ENCODE data around the gene CDH23.

Gene CDH23

DNA sequence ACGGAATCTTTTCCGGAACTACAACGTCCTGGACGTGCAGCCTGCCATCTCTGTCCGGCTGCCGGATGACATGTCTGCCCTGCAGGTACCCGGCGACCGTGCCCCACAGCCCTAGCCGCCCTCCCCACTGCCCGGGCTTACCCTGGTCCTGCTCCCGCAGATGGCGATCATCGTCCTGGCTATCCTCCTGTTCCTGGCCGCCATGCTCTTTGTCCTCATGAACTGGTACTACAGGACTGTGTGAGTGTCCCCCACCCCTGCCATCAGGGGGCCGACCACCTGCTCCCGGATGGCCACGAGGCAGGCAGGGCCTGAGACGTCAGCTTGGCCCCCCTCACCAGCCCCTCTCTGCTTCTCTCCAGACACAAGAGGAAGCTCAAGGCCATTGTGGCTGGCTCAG lies 414.6 kb downstream of the CDH23 start:
- DNase-seq: no peak

- peak; percentile 91 for DNase-seq
Measured at GRCh38 chr10:71812016-71812912, 415.5 kb downstream of the CDH23 start.

- DNase-seq: no peak
Measured at GRCh38 chr10:71812913-71813590, 416.3 kb downstream of the CDH23 start.

- DNase-seq: no peak
Measured at GRCh38 chr10:71814922-71815411, 418.2 kb downstream of the CDH23 start.

DNA sequence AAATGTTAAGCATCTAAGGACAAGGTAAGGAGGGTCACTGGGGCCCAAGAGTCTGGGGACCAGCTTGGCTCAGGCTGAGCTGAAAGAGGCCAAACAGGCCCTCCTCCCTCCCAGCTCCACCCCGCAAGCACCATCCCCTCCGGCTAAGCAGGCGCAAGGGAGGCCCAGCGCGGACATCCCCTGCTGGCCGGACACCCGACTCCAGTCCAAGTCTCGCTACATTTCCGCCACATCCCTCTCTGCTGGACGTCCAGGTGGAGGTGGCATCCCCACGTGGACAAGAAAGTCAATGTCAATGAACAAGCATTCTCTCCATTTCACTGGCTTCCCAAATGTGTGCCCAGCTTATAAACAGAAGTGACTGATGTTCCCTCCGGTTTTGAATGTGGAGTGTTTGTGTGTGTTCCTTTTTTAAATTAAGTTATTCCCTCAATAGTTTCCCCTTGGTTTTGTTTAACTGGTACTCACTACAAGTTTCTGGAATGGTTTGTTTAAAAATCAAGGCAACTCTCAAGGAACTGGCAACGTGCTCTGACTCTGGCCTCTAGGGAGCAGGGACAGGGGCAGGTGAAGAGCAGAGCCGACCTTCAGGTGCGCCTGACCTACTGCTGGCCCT lies 418.9 kb downstream of the CDH23 start:
- DNase-seq: no peak

GRCh38 chr10:71816421-71816851 lies 419.7 kb downstream of the CDH23 start:
- DNase-seq: no peak

- no peak for DNase-seq
Measured at GRCh38 chr10:71816936-71817618, 420.4 kb downstream of the CDH23 start.

GRCh38 chr10:71817831-71818655 lies 421.3 kb downstream of the CDH23 start:
- DNase-seq: no peak

DNA sequence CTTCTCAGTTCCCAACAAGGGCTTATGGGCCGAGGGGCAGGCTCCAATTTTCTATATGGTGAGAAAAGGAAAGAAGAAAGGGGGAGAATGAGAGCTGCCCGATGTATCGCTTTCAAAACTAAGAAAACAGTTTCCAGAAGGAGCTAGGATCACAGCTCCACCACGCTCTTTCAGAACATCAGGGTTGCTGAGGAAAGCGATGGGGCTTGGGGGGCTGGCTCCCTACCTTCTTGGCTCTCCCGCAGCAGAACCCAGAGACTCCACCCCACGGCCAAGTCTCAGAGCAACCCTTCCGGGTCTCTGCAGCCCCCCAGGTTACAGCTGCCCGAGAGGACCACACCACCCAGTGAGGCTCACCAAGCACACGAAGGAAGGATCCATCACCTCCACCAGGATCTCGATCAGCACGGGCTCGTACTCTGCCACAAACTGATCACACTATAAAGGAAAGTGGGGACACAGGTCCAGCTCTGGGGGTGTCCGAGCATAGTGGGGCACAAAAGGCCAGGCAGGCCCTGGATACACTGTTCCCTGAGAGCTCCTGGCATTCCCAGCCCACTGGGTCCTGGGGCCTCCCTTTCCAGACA lies 422.0 kb downstream of the CDH23 start:
- no peak for DNase-seq

- DNase-seq: no peak
Measured at GRCh38 chr10:71819441-71819861, 422.7 kb downstream of the CDH23 start.

DNA sequence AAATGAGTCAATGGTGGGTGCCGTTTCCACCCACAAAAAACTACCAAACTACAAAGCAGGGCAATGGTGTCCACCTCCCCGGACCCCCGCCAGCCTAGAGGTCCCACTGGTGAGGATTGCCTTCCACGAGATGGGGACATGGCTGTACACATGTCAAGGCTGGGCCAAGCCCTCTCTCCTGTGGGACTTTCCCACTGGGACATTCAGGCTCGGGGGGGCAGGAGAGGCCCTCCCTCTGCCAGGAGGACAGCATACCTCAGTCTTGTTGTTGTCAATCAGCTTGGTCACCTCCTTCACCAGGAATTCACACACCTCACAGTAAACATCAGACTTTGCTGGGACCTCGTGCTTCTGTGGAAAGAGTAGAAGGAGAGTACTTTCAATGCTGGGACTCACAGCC lies 423.3 kb downstream of the CDH23 start:
- DNase-seq: no peak

GRCh38 chr10:71820966-71821365 lies 424.2 kb downstream of the CDH23 start:
- DNase-seq: no peak

- no peak for DNase-seq
Measured at GRCh38 chr10:71821909-71822763, 425.4 kb downstream of the CDH23 start.

DNA sequence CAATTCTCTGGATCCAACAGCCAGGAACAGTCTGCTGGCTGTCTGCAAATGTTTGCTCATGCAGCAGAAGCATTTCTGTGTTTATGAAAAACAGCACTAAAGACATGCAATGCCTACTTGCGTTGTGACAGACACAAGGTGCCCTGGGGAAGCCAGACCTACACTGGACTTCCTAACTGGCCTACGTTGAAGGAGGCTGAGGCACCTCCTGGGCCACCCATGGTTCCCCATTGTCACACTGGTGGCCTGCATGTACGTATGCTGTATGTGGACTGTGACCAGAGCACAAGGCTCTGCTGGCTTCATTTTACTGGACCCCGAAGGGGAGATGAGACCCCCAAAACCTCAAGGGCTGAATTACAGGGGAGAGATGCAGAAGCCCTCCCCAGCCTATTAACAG lies 426.6 kb downstream of the CDH23 start:
- DNase-seq: no peak

- DNase-seq: no peak
Measured at GRCh38 chr10:71824333-71824732, 427.6 kb downstream of the CDH23 start.

- DNase-seq: no peak
Measured at GRCh38 chr10:71825217-71825616, 428.5 kb downstream of the CDH23 start.

DNA sequence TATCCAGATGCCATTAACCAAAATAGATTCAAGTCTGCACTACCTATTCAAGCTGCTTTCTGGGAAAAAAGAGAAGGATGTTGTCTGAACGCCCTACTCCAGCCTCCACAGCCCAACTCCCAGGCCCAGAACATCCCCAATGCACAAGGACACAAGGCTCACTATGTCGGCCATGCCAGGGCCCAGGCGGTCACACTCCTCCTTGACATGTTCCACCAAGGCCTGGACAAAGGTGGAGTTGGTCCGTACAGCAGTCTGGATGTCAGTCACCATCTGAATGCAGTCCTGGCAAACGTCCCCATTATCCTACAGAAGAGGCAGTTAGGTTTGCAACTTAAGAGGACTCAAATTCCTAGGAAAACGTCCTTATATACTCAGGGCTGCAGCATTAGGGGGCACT lies 431.1 kb downstream of the CDH23 start:
- no peak for DNase-seq

DNA sequence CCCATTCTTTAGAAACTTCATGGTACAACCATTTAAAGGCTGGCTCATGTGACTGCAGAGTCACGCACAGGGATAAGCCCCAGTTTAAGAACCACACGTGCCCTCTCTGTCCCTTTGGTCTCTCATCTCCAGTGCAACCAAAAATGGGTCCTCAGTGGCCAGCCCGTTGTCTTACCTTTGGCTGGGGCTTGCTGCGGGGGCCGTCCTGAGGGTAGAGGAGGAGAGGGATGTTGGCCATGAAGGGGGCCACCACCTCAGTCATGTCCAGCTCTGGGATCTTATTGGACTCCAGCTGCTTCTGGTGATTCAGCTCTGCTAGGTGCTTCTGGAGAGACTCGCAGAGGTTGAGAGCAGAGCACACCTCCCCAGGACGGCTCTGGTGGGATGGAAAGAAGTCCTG lies 432.0 kb downstream of the CDH23 start:
- DNase-seq: no peak

DNA sequence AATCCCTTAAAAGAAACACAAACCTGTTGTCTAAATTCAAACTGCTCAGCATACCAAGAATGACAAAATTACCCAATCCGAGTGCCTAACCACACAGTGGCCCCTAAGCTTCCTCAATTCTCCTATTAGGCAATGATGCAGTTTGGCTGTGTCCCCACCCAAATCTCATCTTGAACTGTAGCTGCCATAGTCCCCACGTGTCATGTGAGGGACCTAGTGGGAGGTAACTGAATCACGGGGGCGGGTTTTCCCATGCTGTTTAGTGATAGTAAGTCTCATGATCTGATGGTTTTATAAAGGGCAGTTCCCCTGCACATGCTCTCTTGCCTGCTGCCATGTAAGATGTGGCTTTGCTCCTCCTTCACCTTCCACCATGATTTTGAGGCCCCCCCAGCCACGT lies 432.5 kb downstream of the CDH23 start:
- no peak for DNase-seq

DNA sequence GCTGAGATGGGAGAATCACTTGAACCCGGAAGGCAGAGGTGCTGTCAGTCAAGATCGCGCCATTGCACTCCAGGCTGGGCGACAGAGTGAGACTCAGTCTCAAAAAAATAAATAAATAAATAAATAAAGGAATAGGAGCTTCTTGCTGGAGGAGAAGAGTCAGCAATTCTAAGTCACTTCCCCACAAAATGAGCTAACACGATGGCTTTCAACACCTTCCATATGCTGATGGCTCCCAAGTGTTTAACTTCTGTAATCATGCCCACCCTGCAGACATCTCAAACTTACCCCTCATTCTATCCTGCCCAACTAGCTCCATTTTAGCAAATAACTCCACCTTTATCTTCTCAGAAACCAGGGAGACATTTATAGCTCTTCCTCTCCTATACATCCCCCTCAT lies 433.2 kb downstream of the CDH23 start:
- no peak for DNase-seq

DNA sequence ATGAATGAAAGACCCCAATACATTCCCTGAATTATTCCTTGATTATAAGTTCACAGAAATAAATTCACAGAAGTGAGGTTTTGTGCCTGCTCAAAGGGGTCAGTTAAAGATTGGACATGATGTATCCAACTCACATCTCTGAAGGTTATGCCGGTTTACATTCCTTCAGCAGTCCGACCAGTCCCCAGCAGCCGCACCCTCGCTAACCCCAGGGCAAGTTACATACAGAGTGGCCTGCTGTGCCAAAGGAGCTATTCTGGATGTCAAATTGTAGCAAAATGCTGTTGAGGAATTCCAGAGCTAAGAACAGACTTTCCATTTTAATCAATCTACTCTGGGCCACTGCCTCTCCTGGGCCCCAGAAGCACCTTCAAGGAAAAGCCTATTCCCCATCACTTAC lies 434.0 kb downstream of the CDH23 start:
- DNase-seq: no peak
